Measurements from ENCODE around the gene CDCA5. TPM values are rescaled to one million over a fixed set of nuclear protein-coding genes. Genes with fewer than 3 reads are reported as not detected.

Gene CDCA5
- total RNA-seq, 2 donors from 2014 or later: 0.54 to 5.3 TPM

GRCh38 chr11:65117206-65118096 is 33.6 kb upstream of the CDCA5 start, which contains the start of gene ZNHIT2:
Gene ZNHIT2, minus strand, starts transcription at chr11:65117701. Its CDS starts 48 bp downstream, at chr11:65117653.
- DNase-seq (ENCODE audit: low spot score): peak; percentile 97
- peak within 1 kb of the TSS; percentile 75 to 85 for H3K27ac ChIP-seq
- peak; percentile 74 for ATAC-seq (ENCODE audit: insufficient number of reproducible peaks, low FRiP score, low read depth)
- peaks cover 15% of the 10 kb centered on the region for H3K36me3 ChIP-seq
- peaks cover 26 to 39% of the 10 kb centered on the region in 2 donors for H3K4me1 ChIP-seq (ENCODE audit: control insufficient read depth in 1 of 2, low read depth in 2 of 2)
- peak within 1 kb of the TSS; percentile 85 for H3K4me3 ChIP-seq
- no peaks in the 10 kb centered on the region for H3K9me3 ChIP-seq
- H3K27me3 ChIP-seq (replicated peaks; ENCODE audit: insufficient read depth): no peaks in the 10 kb centered on the region
- TF ChIP-seq, protein P1, sequence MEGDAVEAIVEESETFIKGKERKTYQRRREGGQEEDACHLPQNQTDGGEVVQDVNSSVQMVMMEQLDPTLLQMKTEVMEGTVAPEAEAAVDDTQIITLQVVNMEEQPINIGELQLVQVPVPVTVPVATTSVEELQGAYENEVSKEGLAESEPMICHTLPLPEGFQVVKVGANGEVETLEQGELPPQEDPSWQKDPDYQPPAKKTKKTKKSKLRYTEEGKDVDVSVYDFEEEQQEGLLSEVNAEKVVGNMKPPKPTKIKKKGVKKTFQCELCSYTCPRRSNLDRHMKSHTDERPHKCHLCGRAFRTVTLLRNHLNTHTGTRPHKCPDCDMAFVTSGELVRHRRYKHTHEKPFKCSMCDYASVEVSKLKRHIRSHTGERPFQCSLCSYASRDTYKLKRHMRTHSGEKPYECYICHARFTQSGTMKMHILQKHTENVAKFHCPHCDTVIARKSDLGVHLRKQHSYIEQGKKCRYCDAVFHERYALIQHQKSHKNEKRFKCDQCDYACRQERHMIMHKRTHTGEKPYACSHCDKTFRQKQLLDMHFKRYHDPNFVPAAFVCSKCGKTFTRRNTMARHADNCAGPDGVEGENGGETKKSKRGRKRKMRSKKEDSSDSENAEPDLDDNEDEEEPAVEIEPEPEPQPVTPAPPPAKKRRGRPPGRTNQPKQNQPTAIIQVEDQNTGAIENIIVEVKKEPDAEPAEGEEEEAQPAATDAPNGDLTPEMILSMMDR (IDR thresholded peaks at IDR 0.05): peak; percentile 95

DNA sequence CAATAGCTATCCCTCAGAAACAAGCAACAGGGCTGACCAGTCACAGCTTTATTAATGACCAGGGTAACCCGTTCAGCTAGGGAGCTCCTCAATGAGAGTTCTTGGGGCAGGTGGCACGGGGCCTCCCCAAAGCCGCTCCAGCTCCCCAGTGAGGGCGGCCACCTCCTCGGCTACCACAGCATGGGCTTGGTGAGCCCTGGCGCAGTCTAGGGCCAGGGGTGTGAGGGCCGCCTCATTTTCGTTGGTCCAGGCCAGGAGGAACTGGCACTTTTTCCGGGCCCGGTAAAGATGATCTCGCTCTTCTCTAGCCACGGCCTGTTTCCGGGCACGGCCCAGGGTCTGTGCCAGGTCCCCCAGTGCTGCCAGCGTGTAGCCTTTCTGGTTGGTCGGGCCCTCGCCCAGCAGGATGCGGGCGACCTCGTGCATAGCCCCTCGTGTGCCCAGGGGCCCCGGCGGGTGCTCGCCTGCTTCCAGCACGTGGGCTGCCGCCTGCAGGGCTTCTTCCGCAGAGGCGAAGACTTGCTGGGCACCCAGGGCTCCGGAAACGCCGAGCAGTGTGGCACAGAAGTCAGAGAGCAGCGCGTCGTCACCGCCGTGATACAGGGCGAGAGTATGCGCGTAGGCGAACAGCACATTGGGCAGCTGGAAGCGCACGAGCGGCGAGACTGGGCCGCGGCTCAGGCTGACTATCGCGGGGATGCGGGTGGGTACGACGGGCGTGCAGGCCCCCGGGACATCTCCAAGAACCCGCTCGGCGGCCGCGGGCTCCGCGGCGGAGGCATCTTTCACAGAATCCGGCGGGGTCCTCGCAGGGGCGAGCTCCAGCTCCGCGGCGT is 32.7 kb upstream of the CDCA5 start:
- peaks cover 33 to 47% of the 10 kb centered on the region in 2 donors for H3K4me1 ChIP-seq (ENCODE audit: control insufficient read depth in 1 of 2, low read depth in 2 of 2)
- H3K27ac ChIP-seq: peak overlapping the region; percentile 75 to 85
- DNase-seq (ENCODE audit: low spot score): no peak
- H3K4me3 ChIP-seq: peak overlapping the region; percentile 85
- peaks cover 15% of the 10 kb centered on the region for H3K36me3 ChIP-seq
- TF ChIP-seq, protein P1 (IDR thresholded peaks at IDR 0.05): no peak
- no peak for ATAC-seq (ENCODE audit: insufficient number of reproducible peaks, low FRiP score, low read depth)
- H3K9me3 ChIP-seq: no peaks in the 10 kb centered on the region
- H3K27me3 ChIP-seq (replicated peaks; ENCODE audit: insufficient read depth): no peaks in the 10 kb centered on the region

- no peaks in the 10 kb centered on the region for H3K27me3 ChIP-seq (replicated peaks; ENCODE audit: insufficient read depth)
- no peak overlapping the region for H3K4me3 ChIP-seq
- ATAC-seq (ENCODE audit: insufficient number of reproducible peaks, low FRiP score, low read depth): no peak
- no peak overlapping the region for H3K27ac ChIP-seq
- peaks cover 10% of the 10 kb centered on the region for H3K36me3 ChIP-seq
- TF ChIP-seq, protein P1 (IDR thresholded peaks at IDR 0.05): no peak
- no peaks in the 10 kb centered on the region for H3K9me3 ChIP-seq
- peaks cover 25 to 45% of the 10 kb centered on the region in 2 donors for H3K4me1 ChIP-seq (ENCODE audit: control insufficient read depth in 1 of 2, low read depth in 2 of 2)
- no peak for DNase-seq (ENCODE audit: low spot score)
Measured at GRCh38 chr11:65115361-65116082, 31.7 kb upstream of the CDCA5 start.

GRCh38 chr11:65114538-65115171 is 30.8 kb upstream of the CDCA5 start:
- H3K4me1 ChIP-seq (ENCODE audit: control insufficient read depth in 1 of 2, low read depth in 2 of 2): peaks cover 25 to 47% of the 10 kb centered on the region in 2 donors
- peaks cover 3% of the 10 kb centered on the region for H3K36me3 ChIP-seq
- ATAC-seq (ENCODE audit: insufficient number of reproducible peaks, low FRiP score, low read depth) (no peak), DNase-seq (ENCODE audit: low spot score) (no peak)
- no peaks in the 10 kb centered on the region for H3K9me3 ChIP-seq
- no peaks in the 10 kb centered on the region for H3K27me3 ChIP-seq (replicated peaks; ENCODE audit: insufficient read depth)
- TF ChIP-seq, protein P1 (IDR thresholded peaks at IDR 0.05): no peak
- no peak overlapping the region for H3K4me3 ChIP-seq
- no peak overlapping the region for H3K27ac ChIP-seq

Data from thoracic aorta (tissue), 2 donors.